Activated CD4-positive, alpha-beta memory T cell treated with anti-CD3 and anti-CD28 coated beads for 36 hours (primary cell): ENCODE measurements around the gene GALR3. TPM values are rescaled to one million over a fixed set of nuclear protein-coding genes. Genes with fewer than 3 reads are reported as not detected.

Experiments
- CTCF ChIA-PET: fragments of 350-600 bp; sonication (Branson Sonifier 250); formaldehyde crosslinking; loops from one replicate; lab custom pipeline; 2021; ENCODE audit warnings: antibody characterized with exemption, inconsistent platforms; lab: Charles Lee
- POLR2A ChIA-PET: fragments of 350-600 bp; sonication (Branson Sonifier 250); formaldehyde crosslinking; loops from one replicate; lab custom pipeline; 2021; ENCODE audit warnings: antibody characterized with exemption; lab: Charles Lee
- DNase-seq: peaks from one replicate; pipeline ENCODE4 v3.0.0-alpha.2; 2020
- H3K27ac Mint-ChIP-seq: one replicate; pipeline ENCODE4 v1.8.0; 2021; ENCODE audit warnings: mixed read lengths
- H3K27me3 Mint-ChIP-seq: one replicate; pipeline ENCODE4 v1.8.0; 2021; ENCODE audit warnings: mixed read lengths
- H3K36me3 Mint-ChIP-seq: one replicate; pipeline ENCODE4 v1.8.0; 2021; ENCODE audit warnings: mixed read lengths
- H3K4me1 Mint-ChIP-seq: one replicate; pipeline ENCODE4 v1.8.0; 2021; ENCODE audit warnings: low read depth, mixed read lengths
- H3K4me3 Mint-ChIP-seq: one replicate; pipeline ENCODE4 v1.8.0; 2021; ENCODE audit warnings: mild to moderate bottlenecking, mixed read lengths
- H3K9me3 Mint-ChIP-seq: one replicate; pipeline ENCODE4 v1.8.0; 2021; ENCODE audit warnings: mixed read lengths
- intact Hi-C: fragments of 100-400 bp; cut with micrococcal nuclease; formaldehyde crosslinking; loops from one replicate; pipeline ENCODE4 v1.15.1; 2023
- total RNA-seq, 2 experiments: library from RNA; stranded (reverse); gene quantifications; one replicate each; pipeline ENCODE4 v1.2.3, GENCODE V29; 2021

The GALR3 gene, protein sequence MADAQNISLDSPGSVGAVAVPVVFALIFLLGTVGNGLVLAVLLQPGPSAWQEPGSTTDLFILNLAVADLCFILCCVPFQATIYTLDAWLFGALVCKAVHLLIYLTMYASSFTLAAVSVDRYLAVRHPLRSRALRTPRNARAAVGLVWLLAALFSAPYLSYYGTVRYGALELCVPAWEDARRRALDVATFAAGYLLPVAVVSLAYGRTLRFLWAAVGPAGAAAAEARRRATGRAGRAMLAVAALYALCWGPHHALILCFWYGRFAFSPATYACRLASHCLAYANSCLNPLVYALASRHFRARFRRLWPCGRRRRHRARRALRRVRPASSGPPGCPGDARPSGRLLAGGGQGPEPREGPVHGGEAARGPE
- total RNA-seq = under 1 TPM in 1 of 2 experiments, not detected in 1; 0.19 TPM

GRCh38 chr22:37823134-37823985, at the start of gene GALR3:
Gene GALR3, plus strand, starts transcription at chr22:37823382. Its CDS starts 25 bp downstream, at chr22:37823407.
- H3K27ac Mint-ChIP-seq = no peak within 1 kb of the TSS
- H3K27me3 Mint-ChIP-seq = peaks cover 20% of the 10 kb centered on the region
- CTCF ChIA-PET = interaction anchor here (0.7 to 2.4 kb wide), 3 partner anchors 7 to 40 kb away, joined by 3 to 9 read pairs (median 8); no protein-coding TSS in a partner anchor
- H3K9me3 Mint-ChIP-seq = no peaks in the 10 kb centered on the region
- no peak for DNase-seq
- H3K36me3 Mint-ChIP-seq = no peaks in the 10 kb centered on the region
- peaks cover 11% of the 10 kb centered on the region for H3K4me1 Mint-ChIP-seq
- intact Hi-C loops = no loop called here
- POLR2A ChIA-PET = interaction anchor here (0.6 kb wide), 1 partner anchor 39 kb away, joined by 5 read pairs; no protein-coding TSS in a partner anchor
- H3K4me3 Mint-ChIP-seq = peak within 1 kb of the TSS; percentile 26

DNA sequence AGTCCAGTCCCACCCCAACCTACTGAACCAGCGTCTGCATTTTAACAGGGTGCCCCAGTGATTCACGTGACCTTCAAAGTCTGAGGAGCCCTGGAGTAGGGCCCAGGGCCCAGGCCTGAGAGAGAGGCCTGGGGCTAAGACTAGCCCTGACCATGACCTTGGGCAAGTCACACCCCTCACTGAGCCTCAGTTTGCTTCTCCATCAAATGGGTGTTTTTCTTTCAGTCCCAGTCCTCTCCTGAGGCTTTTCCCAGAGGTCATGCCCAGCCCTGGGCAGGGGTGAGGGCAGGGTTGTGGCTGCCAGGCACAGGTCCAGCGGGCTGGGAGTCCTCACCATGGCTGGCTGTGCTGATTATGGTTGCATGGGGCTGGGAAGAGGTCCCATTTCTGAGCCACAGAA, 48.5 kb upstream of the GALR3 start:
- H3K27me3 Mint-ChIP-seq = no peaks in the 10 kb centered on the region

GRCh38 chr22:37775785-37776638, 47.2 kb upstream of the GALR3 start:
- intact Hi-C loops = no loop called here
- Mint-ChIP-seq H3K27me3 (no peaks in the 10 kb centered on the region), H3K36me3 (peaks cover 2% of the 10 kb centered on the region), H3K27ac (no peak overlapping the region), H3K4me3 (no peak overlapping the region), H3K4me1 (peaks cover 2% of the 10 kb centered on the region), H3K9me3 (no peaks in the 10 kb centered on the region)
- ChIA-PET POLR2A (no interaction called here), CTCF (no interaction called here)
- DNase-seq = no peak

More for the DNA sequence above, 48.5 kb upstream of the GALR3 start:
- Mint-ChIP-seq H3K36me3 (peaks cover 4% of the 10 kb centered on the region), H3K4me1 (peaks cover 2% of the 10 kb centered on the region), H3K27ac (no peak overlapping the region), H3K9me3 (no peaks in the 10 kb centered on the region), H3K4me3 (no peak overlapping the region)
- ChIA-PET POLR2A (no interaction called here), CTCF (no interaction called here)
- intact Hi-C loops = no loop called here
- no peak for DNase-seq

DNA sequence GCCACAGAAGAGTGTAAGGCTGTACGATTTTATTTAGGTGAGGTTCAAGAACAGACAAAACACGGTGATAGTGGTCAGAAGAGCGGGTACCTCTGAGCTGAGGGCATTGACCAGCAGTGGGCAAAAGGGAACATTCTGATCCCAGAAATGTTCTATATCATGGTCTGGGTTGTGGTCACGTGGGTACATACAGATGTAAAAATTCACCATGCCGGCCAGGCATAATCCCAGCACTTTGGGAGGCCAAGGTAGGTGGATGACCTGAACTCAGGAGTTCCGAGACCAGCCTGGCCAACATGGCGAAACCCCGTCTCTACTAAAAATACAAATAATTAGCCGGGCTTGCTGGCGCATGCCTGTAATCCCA, 46.6 kb upstream of the GALR3 start:
- H3K27ac Mint-ChIP-seq = no peak overlapping the region
- H3K9me3 Mint-ChIP-seq = no peaks in the 10 kb centered on the region
- intact Hi-C loops = no loop called here
- ChIA-PET CTCF (no interaction called here), POLR2A (no interaction called here)
- no peaks in the 10 kb centered on the region for H3K27me3 Mint-ChIP-seq
- no peak overlapping the region for H3K4me3 Mint-ChIP-seq
- peaks cover 2% of the 10 kb centered on the region for H3K4me1 Mint-ChIP-seq
- no peak for DNase-seq
- H3K36me3 Mint-ChIP-seq = peaks cover 2% of the 10 kb centered on the region

GRCh38 chr22:37777122-37777687, 46.0 kb upstream of the GALR3 start:
- no peaks in the 10 kb centered on the region for H3K27me3 Mint-ChIP-seq
- H3K36me3 Mint-ChIP-seq = peaks cover 2% of the 10 kb centered on the region
- no peaks in the 10 kb centered on the region for H3K9me3 Mint-ChIP-seq
- DNase-seq = no peak
- POLR2A ChIA-PET = no interaction called here
- intact Hi-C loops = no loop called here
- H3K4me3 Mint-ChIP-seq = no peak overlapping the region
- H3K27ac Mint-ChIP-seq = no peak overlapping the region
- CTCF ChIA-PET = interaction anchor here (1.2 kb wide), 1 partner anchor 9 kb away, joined by 6 read pairs; no protein-coding TSS in a partner anchor
- peaks cover 2% of the 10 kb centered on the region for H3K4me1 Mint-ChIP-seq

GRCh38 chr22:37778370-37779009, 44.7 kb upstream of the GALR3 start:
- peaks cover 2% of the 10 kb centered on the region for H3K4me1 Mint-ChIP-seq
- DNase-seq = no peak
- no peak overlapping the region for H3K4me3 Mint-ChIP-seq
- ChIA-PET CTCF (interaction anchor here (1.2 kb wide), 1 partner anchor 11 kb away, joined by 6 read pairs; no protein-coding TSS in a partner anchor), POLR2A (interaction anchor here (0.6 to 0.9 kb wide), 2 partner anchors 34 to 93 kb away, joined by 3 read pairs; partner anchors contain the start of gene NOL12)
- no peaks in the 10 kb centered on the region for H3K9me3 Mint-ChIP-seq
- H3K27me3 Mint-ChIP-seq = no peaks in the 10 kb centered on the region
- no peaks in the 10 kb centered on the region for H3K36me3 Mint-ChIP-seq
- no peak overlapping the region for H3K27ac Mint-ChIP-seq
- intact Hi-C loops = no loop called here

DNA sequence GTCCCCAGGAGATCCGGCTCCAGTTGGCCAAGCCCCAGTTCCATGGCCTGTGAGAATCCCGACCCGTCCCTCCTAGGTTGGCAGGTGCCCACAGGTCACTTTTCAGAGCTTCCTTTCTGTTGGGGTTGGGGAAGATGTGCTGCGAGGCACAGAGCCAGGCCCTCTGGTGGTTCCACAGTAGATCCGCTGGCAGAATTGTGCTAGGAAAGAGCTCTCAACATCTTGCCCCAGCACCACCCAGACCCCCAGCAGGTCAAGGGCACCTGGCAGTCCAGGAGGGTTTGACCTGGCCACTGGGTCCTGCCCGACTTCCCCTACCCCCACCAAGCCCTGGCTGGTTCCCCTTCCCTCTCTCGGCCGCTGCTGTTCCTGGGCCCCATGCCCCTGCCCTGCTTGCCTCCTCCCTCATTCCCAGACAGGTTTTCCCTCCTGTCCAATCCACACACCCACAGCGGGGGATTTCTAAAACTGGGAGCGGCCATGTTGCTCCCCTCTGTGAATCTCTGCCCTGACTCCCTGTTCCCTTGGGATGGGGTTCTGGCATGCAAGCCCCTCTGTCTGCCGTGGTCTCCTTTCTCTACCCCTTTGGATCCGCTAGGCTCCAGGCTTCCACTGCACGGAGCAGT, 41.6 kb upstream of the GALR3 start:
- Mint-ChIP-seq H3K27ac (no peak overlapping the region), H3K4me1 (peaks cover 2% of the 10 kb centered on the region), H3K9me3 (no peaks in the 10 kb centered on the region), H3K4me3 (no peak overlapping the region), H3K27me3 (peaks cover 2% of the 10 kb centered on the region), H3K36me3 (no peaks in the 10 kb centered on the region)
- ChIA-PET CTCF (interaction anchor here (0.9 to 1.2 kb wide), 2 partner anchors 36 to 175 kb away, joined by 3 read pairs; no protein-coding TSS in a partner anchor), POLR2A (no interaction called here)
- DNase-seq = no peak
- intact Hi-C loops = no loop called here

GRCh38 chr22:37782340-37783168, 40.6 kb upstream of the GALR3 start:
- intact Hi-C loops = no loop called here
- Mint-ChIP-seq H3K9me3 (no peaks in the 10 kb centered on the region), H3K27me3 (peaks cover 2% of the 10 kb centered on the region), H3K4me1 (no peaks in the 10 kb centered on the region), H3K36me3 (no peaks in the 10 kb centered on the region), H3K27ac (no peak overlapping the region), H3K4me3 (no peak overlapping the region)
- no peak for DNase-seq
- CTCF ChIA-PET = interaction anchor here (0.9 to 1.2 kb wide), 2 partner anchors 35 to 176 kb away, joined by 3 read pairs; no protein-coding TSS in a partner anchor
- POLR2A ChIA-PET = no interaction called here

GRCh38 chr22:37784829-37785495, 38.2 kb upstream of the GALR3 start:
- Mint-ChIP-seq H3K27me3 (peaks cover 2% of the 10 kb centered on the region), H3K4me3 (no peak overlapping the region), H3K9me3 (no peaks in the 10 kb centered on the region), H3K4me1 (no peaks in the 10 kb centered on the region), H3K27ac (no peak overlapping the region), H3K36me3 (no peaks in the 10 kb centered on the region)
- intact Hi-C loops = no loop called here
- ChIA-PET CTCF (no interaction called here), POLR2A (no interaction called here)
- DNase-seq = no peak

GRCh38 chr22:37790234-37790633, 32.9 kb upstream of the GALR3 start:
- Mint-ChIP-seq H3K27me3 (peaks cover 2% of the 10 kb centered on the region), H3K36me3 (no peaks in the 10 kb centered on the region)
- POLR2A ChIA-PET = no interaction called here

More at GRCh38 chr22:37790234-37790633, 32.9 kb upstream of the GALR3 start:
- intact Hi-C loops = no loop called here
- CTCF ChIA-PET = no interaction called here
- Mint-ChIP-seq H3K27ac (no peak overlapping the region), H3K4me3 (no peak overlapping the region), H3K9me3 (no peaks in the 10 kb centered on the region), H3K4me1 (no peaks in the 10 kb centered on the region)
- no peak for DNase-seq
